ENCODE measurements around the gene IFNL1.
A peak's percentile ranks its signal among the peaks of the same experiment; 100 is the strongest.

IFNL1 gene

DNA sequence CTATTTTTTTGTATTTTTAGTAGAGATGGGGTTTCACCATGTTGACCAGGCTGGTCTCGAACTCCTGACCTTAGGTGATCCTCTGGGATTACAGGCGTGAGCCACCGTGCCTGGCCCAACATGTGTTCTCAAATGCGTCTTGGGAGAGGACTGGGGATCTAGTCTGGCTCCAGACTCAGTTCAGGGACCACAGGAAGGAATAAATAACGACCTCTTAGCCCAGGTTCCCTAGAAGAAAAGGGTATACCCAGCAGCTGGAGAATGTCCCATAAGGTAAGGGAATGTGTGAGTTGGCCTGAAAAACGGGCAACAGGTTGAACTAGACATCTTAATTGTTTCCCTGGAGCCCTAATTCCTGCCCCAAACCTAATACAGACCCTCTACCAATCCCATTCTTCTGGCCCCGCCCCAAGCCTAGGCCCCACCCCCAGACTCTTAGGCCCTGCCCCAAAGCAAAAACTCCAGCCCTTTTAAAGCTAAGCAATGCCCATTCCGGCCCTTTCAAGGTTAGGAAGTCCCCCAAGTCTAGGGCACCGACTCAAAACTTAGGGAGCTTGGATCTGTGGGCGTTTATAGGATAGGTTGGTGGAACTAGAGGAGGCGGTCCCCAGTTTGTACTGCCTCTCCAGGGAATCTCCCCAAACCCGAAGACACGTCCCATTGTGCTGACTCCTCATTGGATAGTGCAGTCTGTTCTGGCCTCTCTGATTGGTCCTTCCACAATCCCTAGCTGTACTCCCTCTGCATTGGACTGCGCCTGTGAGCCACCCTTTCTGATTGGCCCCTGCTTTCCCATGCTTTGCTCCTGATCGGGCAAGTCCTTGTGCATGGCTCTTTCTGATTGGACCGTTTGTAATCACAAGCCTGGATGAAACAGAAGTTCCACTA is 29.8 kb downstream of the IFNL1 start:
- no peak for TF ChIP-seq TOX (CRISPR knock-in tag; IDR thresholded peaks at IDR 0.05; ENCODE audit: borderline replicate concordance)
- TF ChIP-seq CSRNP3 (CRISPR knock-in tag; IDR thresholded peaks at IDR 0.05): no peak
- no peak for TF ChIP-seq PPARA (CRISPR knock-in tag; IDR thresholded peaks at IDR 0.05; ENCODE audit: borderline replicate concordance)
- TF ChIP-seq ISL1 (CRISPR knock-in tag; IDR thresholded peaks at IDR 0.05): no peak
- no peak for TF ChIP-seq ZNF70 (CRISPR knock-in tag; IDR thresholded peaks at IDR 0.05)
- no peak for TF ChIP-seq PATZ1 (CRISPR knock-in tag; IDR thresholded peaks at IDR 0.05; ENCODE audit: borderline replicate concordance)
- TF ChIP-seq, protein P1, sequence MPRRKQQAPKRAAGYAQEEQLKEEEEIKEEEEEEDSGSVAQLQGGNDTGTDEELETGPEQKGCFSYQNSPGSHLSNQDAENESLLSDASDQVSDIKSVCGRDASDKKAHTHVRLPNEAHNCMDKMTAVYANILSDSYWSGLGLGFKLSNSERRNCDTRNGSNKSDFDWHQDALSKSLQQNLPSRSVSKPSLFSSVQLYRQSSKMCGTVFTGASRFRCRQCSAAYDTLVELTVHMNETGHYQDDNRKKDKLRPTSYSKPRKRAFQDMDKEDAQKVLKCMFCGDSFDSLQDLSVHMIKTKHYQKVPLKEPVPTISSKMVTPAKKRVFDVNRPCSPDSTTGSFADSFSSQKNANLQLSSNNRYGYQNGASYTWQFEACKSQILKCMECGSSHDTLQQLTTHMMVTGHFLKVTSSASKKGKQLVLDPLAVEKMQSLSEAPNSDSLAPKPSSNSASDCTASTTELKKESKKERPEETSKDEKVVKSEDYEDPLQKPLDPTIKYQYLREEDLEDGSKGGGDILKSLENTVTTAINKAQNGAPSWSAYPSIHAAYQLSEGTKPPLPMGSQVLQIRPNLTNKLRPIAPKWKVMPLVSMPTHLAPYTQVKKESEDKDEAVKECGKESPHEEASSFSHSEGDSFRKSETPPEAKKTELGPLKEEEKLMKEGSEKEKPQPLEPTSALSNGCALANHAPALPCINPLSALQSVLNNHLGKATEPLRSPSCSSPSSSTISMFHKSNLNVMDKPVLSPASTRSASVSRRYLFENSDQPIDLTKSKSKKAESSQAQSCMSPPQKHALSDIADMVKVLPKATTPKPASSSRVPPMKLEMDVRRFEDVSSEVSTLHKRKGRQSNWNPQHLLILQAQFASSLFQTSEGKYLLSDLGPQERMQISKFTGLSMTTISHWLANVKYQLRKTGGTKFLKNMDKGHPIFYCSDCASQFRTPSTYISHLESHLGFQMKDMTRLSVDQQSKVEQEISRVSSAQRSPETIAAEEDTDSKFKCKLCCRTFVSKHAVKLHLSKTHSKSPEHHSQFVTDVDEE (CRISPR knock-in tag; IDR thresholded peaks at IDR 0.05): no peak
- TF ChIP-seq ZNF8 (CRISPR knock-in tag; IDR thresholded peaks at IDR 0.05): no peak
- no peak for TF ChIP-seq ZNF565 (CRISPR knock-in tag; conservative IDR thresholded peaks at IDR 0.05; ENCODE audit: low read depth)
- TF ChIP-seq CSDC2 (CRISPR knock-in tag; IDR thresholded peaks at IDR 0.05): no peak
- TF ChIP-seq, protein P2, sequence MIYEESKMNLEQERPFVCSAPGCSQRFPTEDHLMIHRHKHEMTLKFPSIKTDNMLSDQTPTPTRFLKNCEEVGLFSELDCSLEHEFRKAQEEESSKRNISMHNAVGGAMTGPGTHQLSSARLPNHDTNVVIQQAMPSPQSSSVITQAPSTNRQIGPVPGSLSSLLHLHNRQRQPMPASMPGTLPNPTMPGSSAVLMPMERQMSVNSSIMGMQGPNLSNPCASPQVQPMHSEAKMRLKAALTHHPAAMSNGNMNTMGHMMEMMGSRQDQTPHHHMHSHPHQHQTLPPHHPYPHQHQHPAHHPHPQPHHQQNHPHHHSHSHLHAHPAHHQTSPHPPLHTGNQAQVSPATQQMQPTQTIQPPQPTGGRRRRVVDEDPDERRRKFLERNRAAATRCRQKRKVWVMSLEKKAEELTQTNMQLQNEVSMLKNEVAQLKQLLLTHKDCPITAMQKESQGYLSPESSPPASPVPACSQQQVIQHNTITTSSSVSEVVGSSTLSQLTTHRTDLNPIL (CRISPR knock-in tag; IDR thresholded peaks at IDR 0.05; ENCODE audit: low read depth): no peak
- TF ChIP-seq SNAI2 (CRISPR knock-in tag; IDR thresholded peaks at IDR 0.05): no peak
- no peak for TF ChIP-seq ARNTL (CRISPR knock-in tag; IDR thresholded peaks at IDR 0.05; ENCODE audit: borderline replicate concordance, low read depth)
- TF ChIP-seq TCF4 (CRISPR knock-in tag; IDR thresholded peaks at IDR 0.05; ENCODE audit: borderline replicate concordance): no peak
- TF ChIP-seq ESRRG (CRISPR knock-in tag; IDR thresholded peaks at IDR 0.05): no peak
- no peak for TF ChIP-seq GLIS3 (CRISPR knock-in tag; IDR thresholded peaks at IDR 0.05)
- no peak for TF ChIP-seq ZFP3 (CRISPR knock-in tag; IDR thresholded peaks at IDR 0.05)
- TF ChIP-seq ZFP30 (CRISPR knock-in tag; IDR thresholded peaks at IDR 0.05): no peak
- TF ChIP-seq RARB (CRISPR knock-in tag; IDR thresholded peaks at IDR 0.05): no peak
- peak; percentile 45; the same call in 2 of the 3 replicates for ATAC-seq

GRCh38 chr19:39327363-39328045 is 31.3 kb downstream of the IFNL1 start:
- peak; percentile 11; the same call in 1 of the 3 replicates for ATAC-seq
- TF ChIP-seq ZNF565 (CRISPR knock-in tag; conservative IDR thresholded peaks at IDR 0.05; ENCODE audit: low read depth) (no peak), ZC3H10 (CRISPR knock-in tag; IDR thresholded peaks at IDR 0.05) (no peak), TOX (CRISPR knock-in tag; IDR thresholded peaks at IDR 0.05; ENCODE audit: borderline replicate concordance) (no peak), RARB (CRISPR knock-in tag; IDR thresholded peaks at IDR 0.05) (no peak), TCF4 (CRISPR knock-in tag; IDR thresholded peaks at IDR 0.05; ENCODE audit: borderline replicate concordance) (no peak), CSRNP3 (CRISPR knock-in tag; IDR thresholded peaks at IDR 0.05) (no peak), ARNTL (CRISPR knock-in tag; IDR thresholded peaks at IDR 0.05; ENCODE audit: borderline replicate concordance, low read depth) (no peak), ZFP3 (CRISPR knock-in tag; IDR thresholded peaks at IDR 0.05) (no peak), OSR1 (CRISPR knock-in tag; IDR thresholded peaks at IDR 0.05) (no peak), ZNF70 (CRISPR knock-in tag; IDR thresholded peaks at IDR 0.05) (no peak)

Measured in SK-N-SH treated with all-trans-retinoic acid at 6 μM for 48 hours (cell line).